K562 (cell line): ENCODE data around the gene HTR3C. TPM values are rescaled to one million over a fixed set of nuclear protein-coding genes. Genes with fewer than 3 reads are reported as not detected.

Experiments used
- ARID3B ChIP-seq: fragments of 250-450 bp; sonication (Bioruptor Pico); IDR thresholded peaks from 2 replicates; pipeline ENCODE4 v1.4.0; 2020; ENCODE audit warnings: borderline replicate concordance
- ASH1L ChIP-seq: fragments of 450-650 bp; IDR thresholded peaks from 2 replicates; pipeline ENCODE4 v1.6.1; 2018; ENCODE audit warnings: borderline replicate concordance, mild to moderate bottlenecking, low read depth; ENCODE audit not compliant: partially characterized antibody
- C11orf30 ChIP-seq: fragments of 450-650 bp; IDR thresholded peaks from 2 replicates; pipeline ENCODE4 v1.6.1; 2016; ENCODE audit warnings: low read depth, mild to moderate bottlenecking
- CCAR2 ChIP-seq: fragments of 200-400 bp; formaldehyde crosslinking; IDR thresholded peaks from 2 replicates; pipeline ENCODE4 v1.6.1; 2017; ENCODE audit warnings: mild to moderate bottlenecking, low read depth, low read length
- CCNT2 ChIP-seq: IDR thresholded peaks from 2 replicates; pipeline ENCODE4 v1.6.1; 2011; ENCODE audit warnings: borderline replicate concordance, low read depth, mild to moderate bottlenecking, moderate library complexity, mixed read lengths, low read length; ENCODE audit not compliant: insufficient read length; ENCODE audit errors: extremely low read depth
- CTCF ChIP-seq, 3 experiments: IDR thresholded peaks in 2 of 3; conservative IDR thresholded peaks in 1 of 3; 2 replicates each; pipeline ENCODE4 v1.5.1; 2011 to 2012; ENCODE audit warnings: low read length in 3 of 3, mild to moderate bottlenecking in 3 of 3, control low read depth in 2 of 3, improper control_type of control experiment in 1 of 3, inconsistent platforms in 1 of 3, low read depth in 1 of 3, mixed read lengths in 1 of 3, moderate library complexity in 1 of 3; ENCODE audit not compliant: insufficient read depth in 2 of 3
- ELF1 ChIP-seq: fragments of 200-800 bp; sonication (Bioruptor generic); IDR thresholded peaks from 2 replicates; pipeline ENCODE4 v1.6.1; 2016; ENCODE audit warnings: missing genetic modification characterization, missing compliant biosample characterization
- ELF2 ChIP-seq: fragments of 250-450 bp; sonication (Bioruptor Pico); IDR thresholded peaks from 2 replicates; pipeline ENCODE4 v1.5.0; 2021; ENCODE audit warnings: mild to moderate bottlenecking
- ELF4 ChIP-seq: fragments of 450-650 bp; formaldehyde crosslinking; IDR thresholded peaks from 2 replicates; pipeline ENCODE4 v1.4.0; 2022; ENCODE audit warnings: missing genetic modification characterization
- EP300 ChIP-seq: IDR thresholded peaks from 2 replicates; pipeline ENCODE4 v1.6.1; 2012; ENCODE audit warnings: low read length, improper control_type of control experiment
- ERF ChIP-seq: fragments of 450-650 bp; formaldehyde crosslinking; IDR thresholded peaks from 2 replicates; pipeline ENCODE4 v1.4.0; 2020; ENCODE audit warnings: mild to moderate bottlenecking, mixed read lengths
- EWSR1 ChIP-seq: fragments of 450-650 bp; IDR thresholded peaks from 2 replicates; pipeline ENCODE4 v1.6.1; 2018; ENCODE audit warnings: borderline replicate concordance, mild to moderate bottlenecking, low read depth, moderate library complexity; ENCODE audit not compliant: partially characterized antibody
- FOXA1 ChIP-seq: fragments of 450-650 bp; IDR thresholded peaks from 2 replicates; pipeline ENCODE4 v1.6.1; 2016; ENCODE audit warnings: mild to moderate bottlenecking, borderline replicate concordance
- HNRNPK ChIP-seq: fragments of 200-400 bp; formaldehyde crosslinking; IDR thresholded peaks from one replicate; pipeline ENCODE4 v1.6.1; 2018; ENCODE audit warnings: mild to moderate bottlenecking, low read depth, low read length; ENCODE audit not compliant: poor library complexity, severe bottlenecking
- ILF3 ChIP-seq: fragments of 450-650 bp; IDR thresholded peaks from 2 replicates; pipeline ENCODE4 v1.6.1; 2018; ENCODE audit warnings: antibody characterized with exemption, mild to moderate bottlenecking, moderate library complexity, borderline replicate concordance
- MEIS2 ChIP-seq: fragments of 450-650 bp; IDR thresholded peaks from 2 replicates; pipeline ENCODE4 v1.6.1; 2014; ENCODE audit warnings: mild to moderate bottlenecking; ENCODE audit not compliant: partially characterized antibody
- NFIC ChIP-seq: fragments of 450-650 bp; IDR thresholded peaks from 2 replicates; pipeline ENCODE4 v1.6.1; 2017; ENCODE audit warnings: mild to moderate bottlenecking, inconsistent platforms
- NR2F6 ChIP-seq: fragments of 450-650 bp; formaldehyde crosslinking; IDR thresholded peaks from 2 replicates; pipeline ENCODE4 v1.4.0; 2020; ENCODE audit warnings: mild to moderate bottlenecking
- PHB ChIP-seq: fragments of 250-450 bp; sonication (Bioruptor Pico); IDR thresholded peaks from 2 replicates; pipeline ENCODE4 v1.5.0; 2021
- SNAPC5 ChIP-seq: fragments of 250-450 bp; sonication (Bioruptor Pico); IDR thresholded peaks from 2 replicates; pipeline ENCODE4 v1.8.0; 2021; ENCODE audit warnings: moderate library complexity, mild to moderate bottlenecking, inconsistent platforms
- TFAM ChIP-seq: fragments of 250-450 bp; sonication (Bioruptor Pico); conservative IDR thresholded peaks from 2 replicates; pipeline ENCODE4 v1.5.0; 2021; ENCODE audit warnings: mild to moderate bottlenecking, moderate library complexity
- ZFX ChIP-seq: sonication (generic); formaldehyde crosslinking; IDR thresholded peaks from 2 replicates; pipeline ENCODE4 v1.8.0; 2022; ENCODE audit warnings: mild to moderate bottlenecking, missing genetic modification reagents, moderate library complexity
- ZNF224 ChIP-seq: sonication (generic); formaldehyde crosslinking; IDR thresholded peaks from 2 replicates; pipeline ENCODE4 v1.8.0; 2022; ENCODE audit warnings: mild to moderate bottlenecking, missing genetic modification reagents
- ZNF23 ChIP-seq: fragments of 250-450 bp; sonication (Bioruptor Pico); IDR thresholded peaks from 2 replicates; pipeline ENCODE4 v1.4.0; 2020; ENCODE audit warnings: mild to moderate bottlenecking
- ZNF507 ChIP-seq: conservative IDR thresholded peaks from 2 replicates; pipeline ENCODE4 v1.6.1; 2017; ENCODE audit warnings: missing genetic modification characterization, missing compliant biosample characterization
- ZNF589 ChIP-seq: fragments of 200-800 bp; sonication (Bioruptor generic); IDR thresholded peaks from 2 replicates; pipeline ENCODE4 v1.6.1; 2016; ENCODE audit warnings: low read depth, missing genetic modification characterization, missing compliant biosample characterization
- ZNF740 ChIP-seq, 3 experiments: fragments of 200-800 bp in 1 of 3; sonication (Bioruptor generic) in 1 of 3; sonication (generic) in 1 of 3; formaldehyde crosslinking in 1 of 3; IDR thresholded peaks; 2 replicates each; pipeline versions ENCODE4 v1.6.1 to v1.8.0; 2016 to 2022; ENCODE audit warnings: mild to moderate bottlenecking in 2 of 3, missing compliant biosample characterization in 2 of 3, missing genetic modification characterization in 2 of 3, missing genetic modification reagents in 1 of 3
- polyA plus RNA-seq, 8 experiments: library from polyadenylated mRNA; depleted of rRNA in 4 of 8; stranded (reverse) in 5 of 8; unstranded in 3 of 8; fragments of >200 nt; fragmentation: Nextera tagmentation in 2 of 8; fragmentation: Illumina TruSeq in 1 of 8; extraction: Ambion mirVana in 2 of 8; extraction: Trizol in 1 of 8; gene quantifications; 2 replicates each; pipeline versions ENCODE4 v1.2.1 to v1.2.3, GENCODE V29; 2011 to 2014; ENCODE audit warnings: inconsistent platforms in 1 of 8, missing spikeins in 1 of 8
- total RNA-seq, 7 experiments: library from RNA; depleted of rRNA in 6 of 7; stranded (reverse); fragments of >200 nt in 6 of 7; fragmentation: Illumina TruSeq in 2 of 7; extraction: Trizol in 2 of 7; gene quantifications; 2 replicates each; pipeline versions ENCODE4 v1.2.1 to v1.2.3, GENCODE V29; 2011 to 2021; ENCODE audit warnings: low replicate concordance in 1 of 7

Gene HTR3C
- total and polyA plus RNA-seq, 9 of the 15 experiments (the other 6 are each of a cell fraction or from before 2014, with no cell fraction given): 0.04 to 0.06 TPM; not detected in 7

GRCh38 chr3:184085389-184085852, 32.6 kb downstream of the HTR3C start (continued):
- TF ChIP-seq ZFX (CRISPR knock-in tag) (no peak), PHB (CRISPR knock-in tag) (no peak), ZNF740 (CRISPR knock-in tag; IDR thresholded peaks at IDR 0.05) (no peak), ZNF740 (tag; IDR thresholded peaks at IDR 0.05) (no peak), FOXA1 (no peak), SNAPC5 (CRISPR knock-in tag) (no peak), ELF2 (CRISPR knock-in tag) (no peak), ZNF589 (no peak), NR2F6 (CRISPR knock-in tag) (no peak), ERF (CRISPR knock-in tag) (no peak), HNRNPK (no peak), ARID3B (no peak), CCAR2 (no peak), ELF1 (peak; percentile 46; the same call in 1 of the 2 replicates), CCNT2 (no peak), EWSR1 (no peak), TFAM (no peak), ZNF224 (CRISPR knock-in tag) (no peak), CTCF (IDR thresholded peaks at IDR 0.05 in 2 of 3, conservative IDR thresholded peaks at IDR 0.05 in 1 of 3; ENCODE audit: insufficient read depth in 2 of 3, low read depth in 1 of 3, low read length in 3 of 3) (no peak), ASH1L (no peak), EP300 (peak; percentile 80), ZNF507 (tag) (no peak), MEIS2 (peak; percentile 97), ILF3 (no peak), ELF4 (CRISPR knock-in tag) (no peak), ZNF23 (CRISPR knock-in tag) (no peak), C11orf30 (no peak), NFIC (no peak)
